Measurements from ENCODE around the gene ESYT3.

- TF ChIP-seq CTCF (conservative IDR thresholded peaks at IDR 0.05; ENCODE audit: low read depth, low read length) (no peak), EZH2 (IDR thresholded peaks at IDR 0.05; ENCODE audit: borderline replicate concordance, low read depth, low read length, poor library complexity, severe bottlenecking) (no peak)
These were observed 62.6 kb downstream of the ESYT3 start for GRCh38 chr3:138497021-138497420.

Data from A673 (cell line).